A549 (cell line): ENCODE measurements around the gene CYP24A1.

ENCODE experiments used
- CBX2 ChIP-seq: fragments of 200-600 bp; sonication (generic); IDR thresholded peaks from 2 replicates; pipeline ENCODE4 v1.6.1; 2016; ENCODE audit warnings: low read depth, mild to moderate bottlenecking, borderline replicate concordance
- CTCF ChIP-seq: fragments of >200 bp; sonication (Bioruptor Twin); formaldehyde crosslinking; IDR thresholded peaks from 3 replicates; pipeline ENCODE4 v1.5.1; 2016
- ESRRA ChIP-seq: fragments of 150-350 bp; IDR thresholded peaks from 2 replicates; pipeline ENCODE4 v1.6.1; 2014; ENCODE audit warnings: mild to moderate bottlenecking, low read length, borderline replicate concordance
- KDM1A ChIP-seq: fragments of 200-600 bp; sonication (generic); IDR thresholded peaks from 2 replicates; pipeline ENCODE4 v1.6.1; 2016; ENCODE audit warnings: low read depth, mild to moderate bottlenecking
- MAX ChIP-seq: IDR thresholded peaks from 2 replicates; pipeline ENCODE4 v1.6.1; 2012
- MAZ ChIP-seq: fragments of 150-350 bp; IDR thresholded peaks from 2 replicates; pipeline ENCODE4 v1.6.1; 2014; ENCODE audit warnings: antibody characterized with exemption, low read depth, low read length, borderline replicate concordance
- MYC ChIP-seq: IDR thresholded peaks from 2 replicates; pipeline ENCODE4 v1.6.1; 2012; ENCODE audit warnings: mild to moderate bottlenecking, inconsistent platforms, low read length, improper control_type of control experiment, borderline replicate concordance
- USF2 ChIP-seq: fragments of 450-650 bp; IDR thresholded peaks from 2 replicates; pipeline ENCODE4 v1.6.1; 2014; ENCODE audit warnings: antibody characterized with exemption
- ZFP36 ChIP-seq: fragments of 450-650 bp; IDR thresholded peaks from 2 replicates; pipeline ENCODE4 v1.6.1; 2014; ENCODE audit warnings: borderline replicate concordance; ENCODE audit not compliant: partially characterized antibody
- ZNF302 ChIP-seq: fragments of 250-450 bp; sonication (Bioruptor Pico); IDR thresholded peaks from 2 replicates; pipeline ENCODE4 v1.9.0; 2021; ENCODE audit warnings: inconsistent platforms, mild to moderate bottlenecking, moderate library complexity

GRCh38 chr20:54199283-54199682 lies 25.5 kb upstream of the CYP24A1 start:
- TF ChIP-seq CTCF (no peak), MAX (no peak), MAZ (no peak), ESRRA (no peak), ZFP36 (no peak), ZNF302 (CRISPR knock-in tag) (no peak), USF2 (no peak), CBX2 (no peak), MYC (no peak), KDM1A (no peak)
